HepG2 (cell line): Measurements from ENCODE around the gene FFAR1.

Source experiments
- CBX5 ChIP-seq: sonication (generic); formaldehyde crosslinking; IDR thresholded peaks from 2 replicates; pipeline ENCODE4 v1.4.0; 2020; ENCODE audit warnings: missing genetic modification reagents, borderline replicate concordance
- EZH2 ChIP-seq: conservative IDR thresholded peaks from 2 replicates; pipeline ENCODE4 v1.6.1; 2012; ENCODE audit warnings: mild to moderate bottlenecking, low read depth, low read length, moderate library complexity
- FOXM1 ChIP-seq: sonication (generic); formaldehyde crosslinking; IDR thresholded peaks from 2 replicates; pipeline ENCODE4 v1.5.0; 2020; ENCODE audit warnings: missing genetic modification reagents
- TBP ChIP-seq: sonication (generic); formaldehyde crosslinking; IDR thresholded peaks from 2 replicates; pipeline ENCODE4 v1.5.0; 2020; ENCODE audit warnings: missing genetic modification reagents
- TRIM24 ChIP-seq: sonication (generic); formaldehyde crosslinking; IDR thresholded peaks from 2 replicates; pipeline ENCODE4 v1.8.0; 2022; ENCODE audit warnings: mild to moderate bottlenecking, missing genetic modification reagents
- ZNF33A ChIP-seq: sonication (generic); formaldehyde crosslinking; IDR thresholded peaks from 2 replicates; pipeline ENCODE4 v1.5.1; 2020; ENCODE audit warnings: missing genetic modification reagents, mild to moderate bottlenecking, moderate library complexity, borderline replicate concordance
- TF ChIP-seq, protein P1 (sequence below): sonication (generic); formaldehyde crosslinking; IDR thresholded peaks from 2 replicates; pipeline ENCODE4 v1.5.0; 2020; ENCODE audit warnings: mild to moderate bottlenecking, missing genetic modification reagents, borderline replicate concordance

GRCh38 chr19:35388277-35389054 lies 40.8 kb downstream of the FFAR1 start:
- TF ChIP-seq FOXM1 (CRISPR knock-in tag) (no peak), TRIM24 (CRISPR knock-in tag) (no peak), TBP (CRISPR knock-in tag) (no peak), CBX5 (CRISPR knock-in tag) (no peak), EZH2 (no peak), ZNF33A (CRISPR knock-in tag) (no peak)
- TF ChIP-seq, protein P1, sequence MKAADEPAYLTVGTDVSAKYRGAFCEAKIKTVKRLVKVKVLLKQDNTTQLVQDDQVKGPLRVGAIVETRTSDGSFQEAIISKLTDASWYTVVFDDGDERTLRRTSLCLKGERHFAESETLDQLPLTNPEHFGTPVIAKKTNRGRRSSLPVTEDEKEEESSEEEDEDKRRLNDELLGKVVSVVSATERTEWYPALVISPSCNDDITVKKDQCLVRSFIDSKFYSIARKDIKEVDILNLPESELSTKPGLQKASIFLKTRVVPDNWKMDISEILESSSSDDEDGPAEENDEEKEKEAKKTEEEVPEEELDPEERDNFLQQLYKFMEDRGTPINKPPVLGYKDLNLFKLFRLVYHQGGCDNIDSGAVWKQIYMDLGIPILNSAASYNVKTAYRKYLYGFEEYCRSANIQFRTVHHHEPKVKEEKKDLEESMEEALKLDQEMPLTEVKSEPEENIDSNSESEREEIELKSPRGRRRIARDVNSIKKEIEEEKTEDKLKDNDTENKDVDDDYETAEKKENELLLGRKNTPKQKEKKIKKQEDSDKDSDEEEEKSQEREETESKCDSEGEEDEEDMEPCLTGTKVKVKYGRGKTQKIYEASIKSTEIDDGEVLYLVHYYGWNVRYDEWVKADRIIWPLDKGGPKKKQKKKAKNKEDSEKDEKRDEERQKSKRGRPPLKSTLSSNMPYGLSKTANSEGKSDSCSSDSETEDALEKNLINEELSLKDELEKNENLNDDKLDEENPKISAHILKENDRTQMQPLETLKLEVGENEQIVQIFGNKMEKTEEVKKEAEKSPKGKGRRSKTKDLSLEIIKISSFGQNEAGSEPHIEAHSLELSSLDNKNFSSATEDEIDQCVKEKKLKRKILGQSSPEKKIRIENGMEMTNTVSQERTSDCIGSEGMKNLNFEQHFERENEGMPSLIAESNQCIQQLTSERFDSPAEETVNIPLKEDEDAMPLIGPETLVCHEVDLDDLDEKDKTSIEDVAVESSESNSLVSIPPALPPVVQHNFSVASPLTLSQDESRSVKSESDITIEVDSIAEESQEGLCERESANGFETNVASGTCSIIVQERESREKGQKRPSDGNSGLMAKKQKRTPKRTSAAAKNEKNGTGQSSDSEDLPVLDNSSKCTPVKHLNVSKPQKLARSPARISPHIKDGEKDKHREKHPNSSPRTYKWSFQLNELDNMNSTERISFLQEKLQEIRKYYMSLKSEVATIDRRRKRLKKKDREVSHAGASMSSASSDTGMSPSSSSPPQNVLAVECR: no peak
